Neural progenitor cell (in vitro differentiated cells): Measurements from ENCODE around the gene TSPAN1. TPM values are rescaled to one million over a fixed set of nuclear protein-coding genes. Genes with fewer than 3 reads are reported as not detected.

Experiments used
- DNase-seq: peaks from one replicate; pipeline ENCODE4 v3.0.0-alpha.2; 2016; ENCODE audit warnings: low spot score
- H2AFZ ChIP-seq: fragments of 200-600 bp; sonication (generic); replicated peaks from 2 replicates; pipeline ENCODE4 v1.6.1; 2016; ENCODE audit warnings: antibody characterized with exemption
- H3F3A ChIP-seq: fragments of 200-600 bp; sonication (generic); 2 replicates; pipeline ENCODE4 v1.6.1; 2016; ENCODE audit warnings: antibody characterized with exemption, low read depth
- H3K27ac ChIP-seq: fragments of 200-600 bp; sonication (generic); 2 replicates; pipeline ENCODE4 v1.5.1; 2016; ENCODE audit warnings: mild to moderate bottlenecking
- H3K27me3 ChIP-seq: fragments of 200-600 bp; sonication (generic); 2 replicates; pipeline ENCODE4 v1.6.1; 2016; ENCODE audit warnings: mild to moderate bottlenecking, moderate library complexity
- H3K36me3 ChIP-seq: fragments of 200-600 bp; sonication (generic); 2 replicates; pipeline ENCODE4 v1.5.1; 2016
- H3K4me1 ChIP-seq: fragments of 200-600 bp; sonication (generic); 2 replicates; pipeline ENCODE4 v1.6.1; 2016; ENCODE audit warnings: mixed run types
- H3K4me2 ChIP-seq: fragments of 200-600 bp; sonication (generic); 2 replicates; pipeline ENCODE4 v1.6.1; 2016
- H3K4me3 ChIP-seq: fragments of 200-600 bp; sonication (generic); 2 replicates; pipeline ENCODE4 v1.5.1; 2016
- H3K79me2 ChIP-seq: fragments of 200-600 bp; sonication (generic); 2 replicates; pipeline ENCODE4 v1.6.1; 2016; ENCODE audit warnings: low read depth
- H3K9ac ChIP-seq: fragments of 200-600 bp; sonication (generic); 2 replicates; pipeline ENCODE4 v1.6.1; 2016
- H3K9me3 ChIP-seq: fragments of 200-600 bp; sonication (generic); 2 replicates; pipeline ENCODE4 v1.5.1; 2016; ENCODE audit warnings: low read depth
- H4K20me1 ChIP-seq: fragments of 200-600 bp; sonication (generic); 2 replicates; pipeline ENCODE4 v1.6.1; 2016; ENCODE audit warnings: low read depth
- H3K27ac Mint-ChIP-seq: 3 replicates; pipeline ENCODE4 v1.8.0; 2021; ENCODE audit warnings: mixed read lengths
- H3K27me3 Mint-ChIP-seq: 2 replicates; pipeline ENCODE4 v1.8.0; 2022; ENCODE audit warnings: low read depth, mild to moderate bottlenecking, inconsistent platforms, moderate library complexity, mixed read lengths; ENCODE audit not compliant: insufficient read depth
- H3K36me3 Mint-ChIP-seq: 3 replicates; pipeline ENCODE4 v1.8.0; 2021; ENCODE audit warnings: mixed read lengths
- H3K4me1 Mint-ChIP-seq: 3 replicates; pipeline ENCODE4 v1.8.0; 2021; ENCODE audit warnings: mixed read lengths
- H3K4me3 Mint-ChIP-seq: 3 replicates; pipeline ENCODE4 v1.8.0; 2021; ENCODE audit warnings: mild to moderate bottlenecking, moderate library complexity, mixed read lengths
- H3K9me3 Mint-ChIP-seq: 3 replicates; pipeline ENCODE4 v1.8.0; 2020; ENCODE audit warnings: mixed read lengths
- EZH2 ChIP-seq: fragments of 200-600 bp; sonication (generic); IDR thresholded peaks from 2 replicates; pipeline ENCODE4 v1.6.1; 2017; ENCODE audit warnings: antibody characterized with exemption, mild to moderate bottlenecking, moderate library complexity
- EZH2phosphoT487 ChIP-seq: fragments of 200-600 bp; sonication (generic); IDR thresholded peaks from 2 replicates; pipeline ENCODE4 v1.6.1; 2017; ENCODE audit warnings: antibody characterized with exemption
- total RNA-seq: library from RNA; depleted of rRNA; stranded (reverse); fragments of >200 nt; gene quantifications from 2 replicates; pipeline ENCODE4 v1.2.3, GENCODE V29; 2015; ENCODE audit warnings: low replicate concordance
- TF ChIP-seq, protein P1 (sequence below): fragments of 200-600 bp; sonication (generic); IDR thresholded peaks from 2 replicates; pipeline ENCODE4 v1.5.1; 2017; ENCODE audit warnings: antibody characterized with exemption, mild to moderate bottlenecking

Gene TSPAN1
- total RNA-seq, 1 donor from 2014 or later, result not detected

- Histone ChIP-seq H3K4me1 (no peaks in the 10 kb centered on the region), H3K27me3 (no peaks in the 10 kb centered on the region), H3K36me3 (no peaks in the 10 kb centered on the region), H3K4me3 (no peak overlapping the region), H2AFZ (no peak overlapping the region), H3K79me2 (no peaks in the 10 kb centered on the region), H3K9ac (no peak overlapping the region), H3K4me2 (no peak overlapping the region), H3F3A (no peaks in the 10 kb centered on the region), H3K27ac (no peak overlapping the region), H3K9me3 (no peaks in the 10 kb centered on the region), H4K20me1 (no peaks in the 10 kb centered on the region)
- peak; percentile 54 for DNase-seq
- Mint-ChIP-seq H3K9me3 (no peaks in the 10 kb centered on the region), H3K4me3 (no peak overlapping the region), H3K36me3 (no peaks in the 10 kb centered on the region), H3K27me3 (peaks cover 4% of the 10 kb centered on the region), H3K27ac (no peak overlapping the region), H3K4me1 (peaks cover 7% of the 10 kb centered on the region)
- TF ChIP-seq EZH2phosphoT487 (no peak), EZH2 (no peak)
- TF ChIP-seq, protein P1, sequence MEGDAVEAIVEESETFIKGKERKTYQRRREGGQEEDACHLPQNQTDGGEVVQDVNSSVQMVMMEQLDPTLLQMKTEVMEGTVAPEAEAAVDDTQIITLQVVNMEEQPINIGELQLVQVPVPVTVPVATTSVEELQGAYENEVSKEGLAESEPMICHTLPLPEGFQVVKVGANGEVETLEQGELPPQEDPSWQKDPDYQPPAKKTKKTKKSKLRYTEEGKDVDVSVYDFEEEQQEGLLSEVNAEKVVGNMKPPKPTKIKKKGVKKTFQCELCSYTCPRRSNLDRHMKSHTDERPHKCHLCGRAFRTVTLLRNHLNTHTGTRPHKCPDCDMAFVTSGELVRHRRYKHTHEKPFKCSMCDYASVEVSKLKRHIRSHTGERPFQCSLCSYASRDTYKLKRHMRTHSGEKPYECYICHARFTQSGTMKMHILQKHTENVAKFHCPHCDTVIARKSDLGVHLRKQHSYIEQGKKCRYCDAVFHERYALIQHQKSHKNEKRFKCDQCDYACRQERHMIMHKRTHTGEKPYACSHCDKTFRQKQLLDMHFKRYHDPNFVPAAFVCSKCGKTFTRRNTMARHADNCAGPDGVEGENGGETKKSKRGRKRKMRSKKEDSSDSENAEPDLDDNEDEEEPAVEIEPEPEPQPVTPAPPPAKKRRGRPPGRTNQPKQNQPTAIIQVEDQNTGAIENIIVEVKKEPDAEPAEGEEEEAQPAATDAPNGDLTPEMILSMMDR, result no peak
These were observed 5.3 kb downstream of the TSPAN1 start for GRCh38 chr1:46180082-46180616.

- no peaks in the 10 kb centered on the region for H3K36me3 ChIP-seq
- H3K9ac ChIP-seq, result no peak overlapping the region
- no peak overlapping the region for H3K4me2 ChIP-seq
- Mint-ChIP-seq H3K27ac (peak overlapping the region; percentile 1), H3K4me1 (peaks cover 7% of the 10 kb centered on the region), H3K27me3 (peaks cover 5% of the 10 kb centered on the region), H3K9me3 (no peaks in the 10 kb centered on the region), H3K4me3 (no peak overlapping the region), H3K36me3 (no peaks in the 10 kb centered on the region)
- H3K27ac ChIP-seq, result no peak overlapping the region
- no peak overlapping the region for H3K4me3 ChIP-seq
- DNase-seq, result no peak
- TF ChIP-seq EZH2phosphoT487 (no peak), EZH2 (no peak)
- TF ChIP-seq, protein P1, result no peak
- no peaks in the 10 kb centered on the region for H3K4me1 ChIP-seq
- H3K79me2 ChIP-seq, result no peaks in the 10 kb centered on the region
- H3K9me3 ChIP-seq, result no peaks in the 10 kb centered on the region
- no peaks in the 10 kb centered on the region for H3F3A ChIP-seq
- H2AFZ ChIP-seq, result no peak overlapping the region
- no peaks in the 10 kb centered on the region for H3K27me3 ChIP-seq
- H4K20me1 ChIP-seq, result no peaks in the 10 kb centered on the region
These were observed 6.7 kb downstream of the TSPAN1 start for GRCh38 chr1:46181343-46182260.

DNA sequence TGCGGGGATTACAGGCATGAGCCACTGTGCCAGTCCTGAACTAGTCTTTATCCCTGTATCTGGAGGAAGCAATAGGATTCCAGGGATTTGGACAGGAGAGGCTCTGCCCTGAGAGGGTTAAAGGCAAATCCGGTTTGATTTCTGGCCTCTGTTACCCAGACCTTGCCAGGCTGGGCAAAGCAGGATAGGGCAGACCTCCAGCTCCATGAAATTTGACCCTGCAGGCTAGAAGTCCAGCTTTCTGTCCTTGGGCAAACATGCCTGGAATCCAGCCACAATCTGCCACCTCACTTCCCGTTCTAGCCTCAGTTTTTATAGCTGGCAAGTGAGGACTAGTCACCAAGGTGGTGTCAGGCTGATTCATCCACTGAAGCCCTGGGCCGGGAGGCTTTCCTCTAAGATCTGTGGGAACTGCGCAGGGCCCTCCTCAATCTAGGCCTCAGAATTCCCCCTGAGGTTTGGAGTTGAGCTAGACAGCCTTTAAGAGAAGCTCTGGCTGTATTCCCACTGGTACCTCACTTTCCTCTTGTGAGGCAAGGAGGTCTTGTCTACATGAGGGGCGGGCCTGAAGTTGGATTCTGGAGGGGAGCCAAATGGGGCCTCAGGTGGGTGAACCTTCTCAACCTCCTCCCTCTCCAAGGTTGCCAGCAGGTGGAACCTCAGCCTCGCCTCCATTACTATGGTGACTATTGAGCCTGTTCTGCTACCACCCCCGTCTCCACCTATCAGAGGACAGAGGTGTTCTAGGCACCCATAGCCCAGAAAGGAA lies 8.4 kb downstream of the TSPAN1 start:
- no peaks in the 10 kb centered on the region for H4K20me1 ChIP-seq
- Mint-ChIP-seq H3K27me3 (peaks cover 5% of the 10 kb centered on the region), H3K9me3 (no peaks in the 10 kb centered on the region), H3K27ac (no peak overlapping the region), H3K36me3 (peaks cover 4% of the 10 kb centered on the region), H3K4me3 (no peak overlapping the region), H3K4me1 (peaks cover 7% of the 10 kb centered on the region)
- H3K4me2 ChIP-seq, result no peak overlapping the region
- no peaks in the 10 kb centered on the region for H3K27me3 ChIP-seq
- no peak overlapping the region for H3K9ac ChIP-seq
- no peak for DNase-seq
- H2AFZ ChIP-seq, result no peak overlapping the region
- no peak overlapping the region for H3K4me3 ChIP-seq
- no peaks in the 10 kb centered on the region for H3F3A ChIP-seq
- H3K79me2 ChIP-seq, result no peaks in the 10 kb centered on the region
- H3K36me3 ChIP-seq, result no peaks in the 10 kb centered on the region
- TF ChIP-seq EZH2phosphoT487 (no peak), EZH2 (no peak)
- TF ChIP-seq, protein P1, result no peak
- no peak overlapping the region for H3K27ac ChIP-seq
- H3K9me3 ChIP-seq, result no peaks in the 10 kb centered on the region
- H3K4me1 ChIP-seq, result no peaks in the 10 kb centered on the region
